HUES6 (cell line): ENCODE results near the gene PLEKHA6.

Experiments
- H3K27ac ChIP-seq: 2 replicates; pipeline ENCODE4 v1.7.0; 2013; ENCODE audit warnings: low read depth, mild to moderate bottlenecking, low read length, inconsistent platforms
- H3K27me3 ChIP-seq: 2 replicates; pipeline ENCODE4 v1.6.1; 2013; ENCODE audit warnings: low read length; ENCODE audit not compliant: control insufficient read depth, insufficient read depth
- H3K36me3 ChIP-seq: 2 replicates; pipeline ENCODE4 v1.6.1; 2013; ENCODE audit warnings: low read length; ENCODE audit not compliant: control insufficient read depth, insufficient read depth
- H3K4me1 ChIP-seq: 2 replicates; pipeline ENCODE4 v1.6.1; 2013; ENCODE audit warnings: low read length; ENCODE audit not compliant: control insufficient read depth, insufficient read depth
- H3K4me3 ChIP-seq: 2 replicates; pipeline ENCODE4 v1.5.1; 2013; ENCODE audit warnings: low read depth, low read length
- H3K9ac ChIP-seq: one replicate; pipeline ENCODE4 v1.6.1; 2013; ENCODE audit warnings: mild to moderate bottlenecking, low read length
- H3K9me3 ChIP-seq: 2 replicates; pipeline ENCODE4 v1.6.1; 2013; ENCODE audit warnings: low read depth, low read length; ENCODE audit not compliant: control insufficient read depth, insufficient read depth

The PLEKHA6 gene

DNA sequence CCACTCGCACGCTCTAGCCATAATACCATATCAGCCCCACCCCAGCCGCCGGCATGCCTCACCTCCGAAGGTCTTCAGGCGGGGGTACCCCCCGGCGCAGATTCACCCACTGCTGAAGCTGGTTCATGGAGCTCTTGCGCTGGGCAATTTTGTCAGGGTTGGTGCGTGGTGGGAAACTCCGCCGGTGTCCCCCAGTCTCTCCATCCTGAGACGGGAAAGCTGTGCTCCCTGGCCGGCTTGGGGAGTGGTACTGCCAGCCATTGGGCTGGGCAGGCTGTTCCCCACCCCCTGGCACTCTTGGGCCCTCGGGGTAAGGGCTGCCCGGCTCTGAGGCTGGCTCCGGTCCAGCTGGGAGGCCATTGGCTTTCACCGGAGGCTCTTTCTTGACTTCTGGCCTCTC, 100.5 kb downstream of the PLEKHA6 start:
- Histone ChIP-seq H3K27ac (no peak overlapping the region), H3K4me3 (no peak overlapping the region), H3K4me1 (peaks cover 34% of the 10 kb centered on the region), H3K36me3 (no peaks in the 10 kb centered on the region), H3K9me3 (no peaks in the 10 kb centered on the region), H3K27me3 (no peaks in the 10 kb centered on the region), H3K9ac (no peak overlapping the region)

DNA sequence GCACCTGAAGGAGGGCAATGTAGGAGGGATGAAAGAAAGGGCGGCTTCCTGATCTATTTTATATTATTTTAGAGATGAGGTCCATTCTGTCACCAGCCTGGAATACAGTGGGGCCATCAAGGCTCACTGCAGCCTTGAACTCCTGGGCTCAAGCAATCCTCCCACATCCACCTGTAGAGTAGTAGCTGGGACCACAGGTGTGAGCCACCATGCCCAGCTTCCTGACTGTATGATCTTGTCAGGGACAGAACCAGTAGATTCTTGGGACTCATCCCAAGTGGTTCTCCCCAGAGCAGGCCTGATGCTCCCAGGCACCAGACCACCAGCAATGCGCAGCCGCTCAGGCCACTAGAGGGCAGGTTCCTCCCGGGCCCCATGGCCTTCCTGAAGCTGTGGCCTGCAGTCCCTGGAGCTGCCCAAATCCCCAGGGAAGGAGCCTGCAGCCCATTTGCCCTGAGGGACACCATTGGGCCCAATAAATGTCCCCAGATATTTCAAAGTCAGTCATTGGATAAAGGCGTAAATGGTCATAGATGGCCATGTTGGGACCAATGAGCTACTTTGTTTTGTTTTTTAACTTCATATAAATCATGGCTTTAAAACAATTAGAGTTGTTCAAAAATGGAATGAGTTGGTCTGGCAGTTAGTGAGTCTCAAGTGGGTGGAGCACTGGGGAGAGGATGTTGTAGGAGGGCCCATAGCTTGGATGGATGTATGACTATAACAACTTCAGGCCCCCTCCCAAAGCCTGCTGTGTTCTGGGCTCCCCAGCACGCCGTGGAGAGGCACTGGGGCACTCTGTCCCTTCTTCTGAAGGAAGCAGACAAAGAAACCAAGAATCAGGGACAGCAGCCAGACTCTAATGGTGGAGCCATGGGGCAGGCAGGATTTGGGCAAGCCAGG, 101.3 kb downstream of the PLEKHA6 start:
- no peak overlapping the region for H3K4me3 ChIP-seq
- H3K9ac ChIP-seq: no peak overlapping the region
- no peaks in the 10 kb centered on the region for H3K9me3 ChIP-seq
- H3K4me1 ChIP-seq: peaks cover 40% of the 10 kb centered on the region
- H3K27me3 ChIP-seq: no peaks in the 10 kb centered on the region
- no peaks in the 10 kb centered on the region for H3K36me3 ChIP-seq
- H3K27ac ChIP-seq: no peak overlapping the region

DNA sequence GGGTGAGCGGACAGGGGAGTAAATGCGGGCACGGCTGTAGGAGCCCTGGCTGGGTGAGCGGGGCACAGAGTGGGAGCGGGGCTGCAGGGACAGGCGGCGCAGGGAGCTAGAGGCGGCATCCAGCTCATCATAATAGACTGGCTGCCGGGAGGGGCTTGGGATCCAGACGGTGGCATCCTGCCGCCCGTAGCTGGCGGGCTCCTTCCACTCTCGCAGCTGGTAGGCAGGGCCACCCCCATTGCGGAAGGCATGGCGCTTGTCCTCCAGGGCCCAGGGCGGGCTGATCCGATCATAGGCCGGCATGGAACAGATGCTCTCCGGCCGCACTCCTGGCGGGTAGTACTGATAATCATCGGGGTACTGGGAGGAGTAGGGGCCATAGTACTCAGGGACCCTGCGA, 102.3 kb downstream of the PLEKHA6 start:
- Histone ChIP-seq H3K27me3 (no peaks in the 10 kb centered on the region), H3K9ac (no peak overlapping the region), H3K9me3 (no peaks in the 10 kb centered on the region), H3K4me3 (no peak overlapping the region), H3K36me3 (no peaks in the 10 kb centered on the region), H3K4me1 (peaks cover 35% of the 10 kb centered on the region), H3K27ac (no peak overlapping the region)

DNA sequence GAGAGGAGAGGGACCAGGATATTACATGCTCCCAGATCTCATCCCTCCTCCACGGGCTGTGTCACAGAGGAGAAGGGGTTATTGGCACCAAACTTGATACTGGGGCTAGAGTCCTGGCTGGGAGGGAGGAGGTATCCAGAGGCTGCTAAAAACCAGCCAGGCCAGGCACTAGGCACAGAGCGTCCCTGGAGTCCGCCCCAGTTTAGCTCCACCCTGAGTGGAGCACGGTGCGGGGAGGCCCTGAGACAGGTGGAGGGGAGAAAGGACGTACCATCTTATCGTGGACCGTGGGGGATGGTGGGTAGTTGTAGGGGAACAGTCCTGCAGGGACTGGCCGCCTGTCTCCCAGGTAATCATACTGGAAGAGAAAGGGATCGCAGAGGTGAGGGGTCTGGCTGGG, 103.2 kb downstream of the PLEKHA6 start:
- no peak overlapping the region for H3K9ac ChIP-seq
- H3K27me3 ChIP-seq: no peaks in the 10 kb centered on the region

DNA sequence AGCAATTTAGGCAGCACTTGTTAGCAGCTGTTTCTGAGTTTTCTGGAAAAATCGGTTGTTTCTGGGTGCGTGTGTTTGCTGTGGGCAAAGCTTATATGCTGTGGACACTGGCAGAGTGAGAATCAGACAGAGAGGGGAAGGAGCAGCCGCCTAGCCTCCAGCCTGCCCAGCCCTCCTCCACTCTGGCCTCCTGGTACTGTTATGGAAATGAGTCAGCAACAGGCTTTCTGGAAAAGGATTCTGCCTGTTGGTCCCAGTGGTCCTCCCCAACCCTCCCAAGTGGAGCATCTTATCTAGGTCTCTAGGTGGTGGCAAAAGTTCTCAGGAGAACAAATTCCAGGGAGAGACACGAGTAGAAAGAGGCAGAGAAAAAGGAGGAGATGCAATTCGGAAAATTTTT, 103.8 kb downstream of the PLEKHA6 start:
- Histone ChIP-seq H3K27ac (no peak overlapping the region), H3K9me3 (no peaks in the 10 kb centered on the region), H3K36me3 (no peaks in the 10 kb centered on the region), H3K27me3 (no peaks in the 10 kb centered on the region), H3K4me1 (peaks cover 35% of the 10 kb centered on the region), H3K4me3 (peak overlapping the region; percentile 2), H3K9ac (peak overlapping the region; percentile 8)

More for the DNA sequence above, 103.2 kb downstream of the PLEKHA6 start:
- Histone ChIP-seq H3K9me3 (no peaks in the 10 kb centered on the region), H3K36me3 (no peaks in the 10 kb centered on the region), H3K4me1 (peaks cover 35% of the 10 kb centered on the region), H3K4me3 (no peak overlapping the region), H3K27ac (no peak overlapping the region)

DNA sequence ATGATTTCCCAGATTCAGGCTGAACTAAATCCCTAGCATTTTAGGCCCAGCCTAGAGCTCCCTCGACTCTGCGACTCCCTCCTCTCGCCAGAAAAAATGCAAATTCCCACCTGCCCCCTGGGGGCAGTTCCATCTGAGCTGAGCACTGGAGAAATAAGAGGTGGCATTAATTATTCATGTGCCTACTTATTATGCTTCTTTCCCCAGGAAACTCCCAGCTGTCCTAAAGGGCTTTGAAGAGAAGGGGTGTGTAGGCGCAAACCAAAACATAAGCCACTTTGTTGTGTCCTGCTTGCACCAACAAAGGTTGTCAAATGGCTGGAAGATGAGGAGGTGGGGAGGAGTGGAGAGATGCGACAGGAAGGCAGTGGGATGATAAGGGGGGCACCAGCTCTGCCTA, 104.5 kb downstream of the PLEKHA6 start:
- H3K4me1 ChIP-seq: peaks cover 38% of the 10 kb centered on the region
- H3K27me3 ChIP-seq: no peaks in the 10 kb centered on the region
- H3K9ac ChIP-seq: peak overlapping the region; percentile 29
- H3K9me3 ChIP-seq: no peaks in the 10 kb centered on the region
- peak overlapping the region; percentile 22; the same call in 1 of the 2 replicates for H3K4me3 ChIP-seq
- no peaks in the 10 kb centered on the region for H3K36me3 ChIP-seq
- 0 out of 2 replicates have a peak overlapping the region, but pooled peaks have one; percentile 30 for H3K27ac ChIP-seq

DNA sequence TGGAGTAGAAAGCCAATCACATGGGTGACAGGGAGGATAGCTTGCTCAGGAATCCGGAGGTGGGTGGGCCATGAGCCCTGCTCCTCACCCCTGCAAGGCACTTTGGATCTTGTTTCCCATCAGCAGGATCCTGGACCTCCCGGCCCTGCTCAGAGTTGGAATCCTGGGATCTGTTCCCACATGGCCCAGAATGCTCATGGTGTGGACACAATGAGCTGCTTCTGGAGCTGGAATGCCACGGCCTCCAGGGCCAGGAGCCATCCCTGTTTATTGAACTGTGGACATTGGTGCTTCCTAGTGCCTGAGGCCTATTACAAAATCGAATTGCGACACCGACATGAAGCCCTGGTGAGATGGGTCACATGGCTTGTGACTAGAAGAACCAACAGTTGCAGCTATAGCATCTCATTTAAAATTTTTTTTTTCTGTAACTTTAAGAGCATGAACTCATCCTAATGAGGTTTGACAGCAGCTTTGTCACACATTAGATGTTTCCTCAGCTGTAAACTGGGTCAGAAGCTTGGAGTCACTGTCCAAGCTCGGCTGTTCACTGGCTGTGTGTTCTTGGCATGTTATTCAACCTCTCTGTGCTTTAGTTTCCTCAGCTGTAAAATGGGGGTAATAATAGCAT, 105.6 kb downstream of the PLEKHA6 start:
- H3K4me1 ChIP-seq: peaks cover 46% of the 10 kb centered on the region
- no peak overlapping the region for H3K27ac ChIP-seq
- H3K4me3 ChIP-seq: no peak overlapping the region
- no peaks in the 10 kb centered on the region for H3K27me3 ChIP-seq
- no peak overlapping the region for H3K9ac ChIP-seq
- H3K9me3 ChIP-seq: no peaks in the 10 kb centered on the region
- H3K36me3 ChIP-seq: no peaks in the 10 kb centered on the region

DNA sequence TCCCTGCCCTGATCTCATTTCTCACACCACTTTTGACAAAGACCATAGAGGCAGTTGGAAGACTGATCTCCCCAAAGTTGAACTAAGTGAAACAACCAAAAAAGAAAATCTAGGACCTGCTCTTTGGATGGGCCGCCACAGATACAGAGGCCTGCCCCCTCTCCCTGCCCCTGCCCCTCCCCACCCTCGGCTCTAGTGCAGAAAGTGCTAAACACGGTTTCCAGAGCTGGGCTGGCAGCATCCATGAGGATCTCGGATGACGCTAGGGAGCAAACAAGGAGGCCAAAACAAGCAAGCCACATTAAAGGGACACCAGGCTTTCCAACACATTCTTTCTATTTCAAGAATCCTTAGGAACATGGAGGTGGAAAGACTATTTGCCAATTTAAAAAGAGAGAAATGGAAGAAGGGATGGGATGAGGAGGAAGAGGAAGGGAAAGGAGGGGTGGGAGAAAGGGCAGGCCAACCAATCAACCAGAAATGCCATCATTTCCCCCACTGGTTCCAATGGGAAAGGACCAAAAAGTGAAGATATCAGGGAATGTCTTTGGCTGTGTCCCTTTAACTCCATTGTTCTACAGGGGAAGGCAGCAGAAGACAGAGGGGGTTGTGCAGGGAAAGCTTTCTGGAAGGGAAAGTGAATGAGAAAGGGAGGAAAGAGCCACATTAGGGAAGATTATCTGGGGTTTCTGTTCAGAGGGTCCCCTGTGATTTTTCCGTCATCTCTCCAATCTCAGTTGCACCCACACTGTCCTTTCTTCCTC, 107.6 kb downstream of the PLEKHA6 start:
- no peaks in the 10 kb centered on the region for H3K36me3 ChIP-seq
- H3K9me3 ChIP-seq: no peaks in the 10 kb centered on the region
- H3K9ac ChIP-seq: no peak overlapping the region
- no peaks in the 10 kb centered on the region for H3K27me3 ChIP-seq
- peaks cover 46% of the 10 kb centered on the region for H3K4me1 ChIP-seq
- no peak overlapping the region for H3K27ac ChIP-seq
- H3K4me3 ChIP-seq: no peak overlapping the region

DNA sequence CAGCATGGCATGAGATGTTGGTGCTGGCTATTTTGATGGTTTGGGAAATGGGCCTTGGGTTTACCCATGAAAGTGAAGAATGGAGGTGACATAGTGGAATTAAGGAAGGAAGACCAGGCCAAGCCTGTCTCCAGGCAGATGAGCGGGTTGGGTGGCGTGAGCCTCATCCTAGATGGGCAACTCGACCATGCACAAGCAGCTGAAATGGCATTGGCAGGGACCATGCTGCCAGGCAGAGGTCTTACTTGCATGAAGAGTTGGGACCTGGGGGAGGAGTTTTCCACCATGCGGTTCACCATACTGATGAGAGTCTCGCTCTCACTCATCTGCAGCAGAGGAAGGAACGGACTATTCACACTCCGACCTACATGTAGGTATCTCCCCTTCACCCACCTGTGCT, 108.4 kb downstream of the PLEKHA6 start:
- Histone ChIP-seq H3K9ac (no peak overlapping the region), H3K36me3 (no peaks in the 10 kb centered on the region), H3K27ac (no peak overlapping the region), H3K4me1 (peaks cover 39% of the 10 kb centered on the region), H3K9me3 (no peaks in the 10 kb centered on the region), H3K4me3 (no peak overlapping the region), H3K27me3 (no peaks in the 10 kb centered on the region)

DNA sequence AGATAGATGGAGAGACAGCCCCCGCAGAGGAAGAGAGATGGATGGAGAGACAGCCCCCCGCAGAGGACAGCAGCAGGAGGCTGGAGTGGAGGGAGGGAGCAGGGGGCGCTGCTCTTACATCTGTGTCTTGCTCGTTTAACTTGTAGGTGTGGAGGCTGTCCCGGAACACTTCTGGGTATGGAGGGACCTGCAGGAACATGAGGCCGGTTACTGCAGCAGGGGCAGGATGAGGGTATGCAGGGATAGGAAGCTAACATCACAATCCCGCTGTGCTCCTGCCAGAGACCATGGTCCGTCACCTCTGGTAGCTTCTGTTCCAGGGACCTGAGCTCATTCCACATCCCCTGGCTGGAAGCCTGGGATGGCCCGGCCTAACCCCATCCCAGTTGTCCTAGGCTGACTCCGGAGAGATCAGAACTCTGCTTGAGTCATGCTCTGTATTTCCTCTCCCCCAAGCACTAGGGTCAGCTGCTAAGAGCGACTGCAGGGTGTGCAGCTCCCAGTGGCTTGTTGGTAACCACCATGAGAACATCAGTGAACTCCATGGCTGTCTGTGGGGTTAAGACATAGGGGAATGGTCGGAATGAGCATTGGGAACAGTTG, 109.2 kb downstream of the PLEKHA6 start:
- H3K4me3 ChIP-seq: no peak overlapping the region
- no peaks in the 10 kb centered on the region for H3K9me3 ChIP-seq
- H3K27ac ChIP-seq: no peak overlapping the region
- H3K4me1 ChIP-seq: peaks cover 32% of the 10 kb centered on the region
- no peaks in the 10 kb centered on the region for H3K36me3 ChIP-seq
- no peaks in the 10 kb centered on the region for H3K27me3 ChIP-seq
- no peak overlapping the region for H3K9ac ChIP-seq
